Caki2 (cell line): ENCODE results near the gene FAM193A. TPM values are rescaled to one million over a fixed set of nuclear protein-coding genes. Genes with fewer than 3 reads are reported as not detected.
"Not testable (repeated sequence)": the region's sequence is repeated elsewhere in the genome, so short reads cannot be mapped to it uniquely, and the experiment has no call there.

ENCODE experiments used
- DNase-seq: peaks from one replicate; pipeline ENCODE4 v3.0.0-alpha.2; 2015; ENCODE audit warnings: low read depth
- in situ Hi-C: cut with HindIII; loops from 2 replicates; pipeline ENCODE4 v1.10.0; 2016; ENCODE audit warnings: low sequenced_read_pairs, low pct_unique_long_range_greater_than_20kb, mixed read lengths
- total RNA-seq: library from RNA; depleted of rRNA; stranded (reverse); fragments of >200 nt; shearing (Covaris generic); gene quantifications from 2 replicates; pipeline ENCODE4 v1.2.3, GENCODE V29; 2014; ENCODE audit warnings: low replicate concordance

FAM193A gene
- total RNA-seq, 1 experiment from 2014 or later: 5.0 TPM

DNA sequence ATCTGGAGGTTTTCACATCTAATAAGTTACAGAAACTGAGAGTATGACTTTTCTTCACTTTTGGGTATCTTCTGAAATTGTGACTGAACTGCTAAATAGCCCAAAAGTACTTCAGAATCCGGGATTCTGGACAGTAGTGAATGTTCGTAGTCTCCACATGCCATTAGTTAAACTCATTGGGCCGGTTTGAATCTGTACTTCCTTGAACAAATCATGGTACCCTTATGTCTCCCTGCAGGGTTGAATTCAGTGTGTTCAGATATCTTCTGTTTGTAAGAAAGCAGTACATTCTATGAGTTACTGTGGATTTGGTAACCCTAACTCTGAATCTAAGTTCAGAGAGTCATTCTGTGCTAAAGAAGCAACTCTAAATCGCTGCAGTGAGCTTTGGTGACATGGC, 33.6 kb downstream of the FAM193A start:
- no peak for DNase-seq
- in situ Hi-C loops: no loop called here

DNA sequence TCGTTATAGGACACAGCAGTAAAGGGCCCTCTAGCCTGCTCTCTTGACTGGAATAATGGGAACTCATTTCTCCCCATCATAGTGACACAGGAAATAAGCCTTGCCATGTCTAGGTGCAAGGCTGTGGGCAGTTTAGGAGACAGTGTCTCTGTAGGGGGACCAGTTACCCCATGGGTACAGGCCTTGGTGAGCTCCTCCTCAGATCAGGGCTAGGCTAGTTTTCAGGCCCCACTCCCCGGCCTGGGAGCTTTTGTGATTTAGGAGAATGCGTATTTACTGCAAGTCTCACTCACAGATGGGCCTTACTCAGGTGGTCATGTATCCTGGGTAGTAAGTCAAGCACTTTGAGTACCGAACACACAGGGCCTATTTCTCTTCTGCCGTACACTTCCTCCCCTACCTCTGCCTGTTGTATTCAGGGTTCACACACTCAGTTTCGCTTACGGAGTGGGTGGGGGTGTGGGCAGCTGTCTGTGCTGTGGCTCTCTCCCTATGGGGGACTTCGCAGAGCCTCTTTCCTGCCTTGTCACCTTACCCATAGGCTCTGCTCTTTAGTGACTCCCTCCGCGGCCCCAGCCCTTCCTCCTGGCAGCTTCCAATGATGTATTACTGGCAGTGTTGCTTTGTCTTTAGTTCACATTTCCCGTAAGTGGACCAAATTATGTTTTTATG, 34.2 kb downstream of the FAM193A start:
- DNase-seq: no peak
- in situ Hi-C loops: no loop called here

DNA sequence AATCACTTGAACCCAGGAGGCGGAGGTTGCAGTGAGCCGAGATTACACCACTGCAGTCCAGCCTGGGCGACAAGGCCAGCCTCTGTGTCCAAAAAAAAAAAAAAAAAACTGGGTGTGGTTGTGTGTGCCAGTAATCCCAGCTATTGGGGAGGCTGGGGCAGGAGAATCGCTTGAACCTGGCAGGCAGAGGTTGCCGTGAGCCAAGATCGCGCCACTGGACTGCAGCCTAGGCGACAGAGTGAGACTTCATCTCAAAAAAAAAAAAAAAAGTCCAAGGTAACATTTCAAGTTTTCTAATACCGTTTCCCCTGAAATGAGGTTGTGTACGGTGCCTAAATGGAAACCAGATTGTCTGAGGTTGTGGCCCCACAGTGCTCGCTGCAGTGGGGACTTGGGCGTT, 35.6 kb downstream of the FAM193A start:
- DNase-seq: no peak
- in situ Hi-C loops: no loop called here

DNA sequence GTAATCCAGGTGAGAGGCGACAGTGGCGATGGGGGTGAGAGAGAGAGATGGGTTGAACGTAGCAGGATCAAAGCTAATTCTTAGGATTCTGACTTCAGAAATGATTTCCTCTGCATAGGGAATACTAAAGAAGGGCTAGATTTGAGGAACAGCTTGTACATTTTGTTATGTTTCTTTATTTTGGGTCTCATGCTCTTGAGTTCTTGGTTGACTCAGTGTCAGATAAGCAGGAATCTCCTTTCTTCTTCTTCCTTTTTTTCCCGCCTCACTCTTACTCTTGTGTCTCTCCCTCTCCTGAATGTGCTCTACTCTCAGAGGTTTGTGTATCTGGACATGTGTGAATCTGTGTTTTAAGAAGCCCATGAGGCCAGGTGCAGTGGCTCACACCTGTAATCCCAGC, 36.4 kb downstream of the FAM193A start:
- in situ Hi-C loops: no loop called here
- DNase-seq: no peak

DNA sequence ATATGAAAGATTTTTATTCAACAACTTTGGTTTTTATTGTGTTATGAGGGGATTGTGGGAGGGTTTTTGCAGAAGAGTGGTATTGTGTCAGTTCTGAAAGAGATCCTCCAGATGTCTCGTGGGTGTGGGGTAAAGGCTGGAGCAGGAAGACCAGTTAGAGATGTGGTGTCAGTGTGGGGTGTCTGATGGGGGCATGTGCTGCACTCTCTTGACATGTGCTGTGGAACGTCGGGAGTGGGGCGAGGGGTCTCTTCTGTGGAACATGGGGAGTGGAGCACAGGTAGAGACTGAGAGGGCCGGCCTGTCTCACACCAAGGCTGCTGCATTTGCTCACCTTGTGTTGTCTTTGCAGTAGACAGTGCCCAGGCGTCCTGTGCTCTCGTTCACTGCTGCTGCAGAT, 37.6 kb downstream of the FAM193A start:
- in situ Hi-C loops: no loop called here
- no peak for DNase-seq

DNA sequence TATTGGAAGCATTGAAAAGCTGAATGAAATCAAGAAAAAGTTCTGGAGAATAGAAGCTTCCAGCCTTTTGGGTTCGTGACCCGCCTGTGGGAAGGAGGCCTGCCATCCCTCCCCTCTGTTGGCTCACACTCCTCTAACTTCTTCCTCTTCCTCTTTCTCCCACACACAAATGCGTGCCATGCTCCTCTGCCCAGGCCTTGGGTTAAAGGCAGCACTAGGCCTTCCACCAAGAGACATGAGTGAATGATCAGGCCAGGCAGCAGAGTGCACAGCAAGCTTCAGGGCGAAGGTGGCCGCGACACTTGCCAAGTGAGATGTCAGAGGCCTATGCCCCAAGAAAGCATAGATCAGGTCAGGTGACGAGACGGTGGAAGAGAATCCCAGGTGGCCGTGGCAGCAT, 38.4 kb downstream of the FAM193A start:
- no peak for DNase-seq
- in situ Hi-C loops: no loop called here

DNA sequence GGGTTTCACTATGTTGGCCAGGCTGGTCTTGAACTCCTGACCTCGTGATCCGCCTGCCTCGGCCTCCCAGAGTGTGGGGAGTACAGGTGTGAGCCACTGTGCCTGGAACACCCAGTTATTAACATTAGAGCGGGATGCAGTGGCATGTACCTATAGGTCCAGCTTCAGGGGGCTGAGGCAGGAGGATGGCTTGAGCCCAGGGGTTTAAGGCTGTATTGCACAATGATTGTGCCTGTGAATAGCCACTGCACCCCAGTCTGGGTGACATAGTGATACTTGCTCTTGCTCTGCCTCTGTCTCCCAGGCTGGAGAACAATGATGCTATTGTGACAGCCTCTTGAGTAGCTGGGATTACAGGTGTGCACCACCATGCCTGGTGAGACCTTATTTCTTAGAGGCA, 39.8 kb downstream of the FAM193A start:
- in situ Hi-C loops: no loop called here
- no peak for DNase-seq

DNA sequence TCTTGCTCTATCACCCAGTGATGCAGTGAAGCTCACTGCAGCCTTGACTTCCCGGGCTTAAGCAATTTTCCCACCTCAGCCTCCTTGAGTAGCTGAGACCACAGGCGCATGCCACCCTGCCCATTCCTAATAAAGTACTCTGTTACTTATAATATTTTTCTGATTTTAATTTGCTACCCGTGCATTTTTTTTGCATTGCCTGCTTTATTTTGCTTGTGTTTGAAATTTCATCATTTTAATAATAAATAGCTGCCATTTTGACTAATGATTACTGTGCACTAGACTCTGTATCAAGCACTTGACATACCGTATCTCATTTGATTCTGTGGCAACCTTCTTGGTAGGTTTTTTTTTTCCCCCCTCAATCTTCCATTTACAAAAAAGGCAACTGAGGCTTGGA, 41.7 kb downstream of the FAM193A start:
- in situ Hi-C loops: no loop called here
- DNase-seq: no peak

DNA sequence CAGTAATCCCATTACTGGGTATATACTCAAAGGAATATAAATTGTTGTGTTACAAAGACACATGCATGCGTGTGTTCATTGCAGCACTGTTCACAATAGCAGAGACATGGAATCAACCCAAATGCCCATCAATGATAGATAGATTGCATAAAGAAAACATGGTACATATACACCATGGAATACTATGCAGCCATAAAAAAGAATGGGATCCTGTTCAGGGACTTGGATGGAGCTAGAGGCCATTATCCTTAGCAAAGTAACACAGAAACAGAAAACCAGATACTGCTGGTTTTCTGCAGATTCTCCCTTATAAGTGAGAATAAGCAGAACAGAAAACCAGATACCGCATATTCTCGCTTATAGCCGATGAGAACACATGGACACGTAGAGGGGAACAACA, 43.5 kb downstream of the FAM193A start:
- DNase-seq: no peak
- in situ Hi-C loops: no loop called here

DNA sequence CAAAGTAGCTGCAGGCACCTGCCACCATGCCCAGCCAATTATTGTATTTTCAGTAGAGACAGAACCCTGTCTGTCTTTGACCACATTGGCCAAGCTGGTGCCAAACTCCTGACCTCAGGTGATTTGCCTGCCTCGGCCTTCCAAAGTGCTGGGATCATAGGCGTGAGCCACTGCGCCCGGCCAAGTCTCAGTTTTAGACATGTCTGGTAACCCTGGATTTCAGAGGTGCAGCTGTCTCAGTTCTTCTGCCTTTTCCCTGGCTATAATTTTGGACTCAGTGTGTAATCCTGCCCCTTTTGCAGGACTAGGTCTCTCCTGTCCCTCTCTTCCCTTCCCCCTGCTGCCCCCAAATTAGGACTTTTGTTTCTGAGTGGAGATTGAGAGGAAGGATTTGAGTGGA, 46.6 kb downstream of the FAM193A start:
- no peak for DNase-seq
- in situ Hi-C loops: no loop called here

DNA sequence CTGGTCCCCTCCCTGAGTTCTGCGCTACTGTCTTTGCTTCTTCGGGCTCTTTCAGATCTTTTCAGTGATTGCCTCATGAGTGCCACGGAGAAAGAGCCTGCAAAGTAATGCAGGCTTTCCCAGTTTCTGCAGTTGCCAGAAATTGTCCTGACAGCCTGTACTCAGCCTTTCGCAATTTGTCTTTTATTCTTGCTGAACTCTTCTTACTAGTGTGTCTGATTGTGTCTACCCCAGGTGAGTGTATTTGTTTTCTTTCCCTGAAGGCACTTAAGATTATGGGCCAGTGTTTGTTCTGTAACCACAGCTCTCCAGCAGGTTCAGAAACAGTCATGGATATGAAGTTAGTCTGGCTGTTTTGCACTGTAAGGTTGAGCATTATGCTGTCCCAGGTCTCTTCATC, 47.1 kb downstream of the FAM193A start:
- peak; percentile 23 for DNase-seq
- in situ Hi-C loops: no loop called here

DNA sequence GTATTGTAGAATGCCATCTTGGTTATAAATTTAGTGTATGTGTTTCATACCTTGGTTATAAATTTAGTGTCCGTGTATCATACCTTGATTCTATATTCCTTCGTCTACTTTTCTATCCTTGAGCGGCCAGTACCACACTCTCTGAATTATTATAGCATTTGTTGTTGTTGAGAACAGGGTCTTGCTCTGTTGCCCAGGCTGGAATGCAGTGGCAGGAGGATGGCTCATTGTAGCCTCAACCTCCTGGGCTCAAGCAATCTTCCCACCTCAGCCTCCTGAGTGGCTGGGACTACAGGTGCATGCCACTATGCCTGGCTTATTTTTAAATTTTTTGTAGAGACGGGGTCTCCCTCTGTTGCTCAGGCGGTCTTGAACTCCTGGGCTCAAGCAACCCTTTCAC, 50.1 kb downstream of the FAM193A start:
- in situ Hi-C loops: no loop called here
- DNase-seq: no peak

DNA sequence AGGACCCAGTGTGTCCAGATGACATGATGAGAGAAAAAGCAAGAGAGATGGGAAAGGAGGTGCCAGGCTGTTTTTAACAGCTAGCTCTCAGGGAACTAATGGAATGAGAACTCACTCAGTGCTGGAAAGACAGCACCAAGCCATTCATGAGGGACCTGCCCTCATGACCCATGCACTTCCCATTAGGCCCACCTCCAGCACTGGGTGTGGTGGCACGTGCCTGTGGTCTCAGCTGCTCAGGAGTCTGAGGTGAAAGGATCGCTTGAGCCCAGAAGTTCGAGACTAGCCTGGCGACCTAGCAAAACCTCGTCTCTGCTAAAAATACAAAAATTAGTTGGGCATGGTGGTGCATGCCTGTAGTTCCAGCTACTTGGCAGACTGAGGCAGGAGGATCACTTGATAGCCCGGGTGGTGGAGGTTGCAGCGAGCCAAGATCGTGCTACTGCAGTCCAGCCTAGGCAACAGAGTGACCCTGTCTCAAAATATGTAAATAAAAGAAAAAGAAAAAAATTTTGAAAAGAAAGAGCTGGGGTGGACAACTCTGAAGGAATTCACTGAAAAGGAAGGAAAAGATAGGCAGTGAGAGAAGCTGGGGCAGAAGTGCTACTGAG, 50.9 kb downstream of the FAM193A start:
- in situ Hi-C loops: no loop called here
- DNase-seq: no peak

DNA sequence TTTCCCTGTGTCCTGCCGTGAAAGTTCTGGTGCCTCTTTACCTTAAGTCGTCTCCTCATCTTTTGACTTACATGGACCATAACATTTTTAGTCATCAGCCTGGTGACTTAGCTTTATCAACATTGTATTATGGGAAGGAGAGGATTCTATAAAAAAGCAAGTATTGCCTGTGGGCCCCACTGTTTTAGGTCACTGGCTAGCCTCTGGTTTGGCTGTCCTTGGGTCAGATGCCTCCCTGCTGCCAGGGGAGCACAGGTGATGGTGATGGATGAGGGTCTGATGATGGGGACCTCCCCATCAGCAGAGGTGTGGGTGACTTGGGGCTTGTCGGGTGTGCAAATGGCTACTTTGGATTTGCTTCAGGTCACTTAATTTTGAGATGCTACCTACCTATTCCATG, 51.8 kb downstream of the FAM193A start:
- in situ Hi-C loops: no loop called here
- no peak for DNase-seq

DNA sequence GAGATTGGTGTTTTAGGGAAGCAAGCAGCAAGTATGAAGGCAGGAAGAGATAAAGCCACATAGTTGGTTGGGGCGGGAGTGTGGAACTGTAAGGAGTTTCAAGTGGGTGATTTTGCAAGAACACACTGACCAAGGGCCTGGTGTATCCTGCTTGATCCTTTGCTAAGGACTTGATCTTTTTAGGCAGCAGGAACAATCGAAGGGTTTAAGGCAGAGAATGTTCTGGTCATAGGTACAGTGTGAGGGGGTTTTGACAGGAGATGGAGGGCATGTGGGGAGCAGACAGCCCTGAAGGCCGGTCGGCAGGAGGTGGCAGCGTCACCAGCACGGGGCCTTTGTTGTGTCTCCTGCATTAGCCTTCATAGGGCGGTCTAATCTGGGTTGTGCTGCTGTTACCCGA, 54.7 kb downstream of the FAM193A start:
- in situ Hi-C loops: no loop called here
- DNase-seq: no peak

DNA sequence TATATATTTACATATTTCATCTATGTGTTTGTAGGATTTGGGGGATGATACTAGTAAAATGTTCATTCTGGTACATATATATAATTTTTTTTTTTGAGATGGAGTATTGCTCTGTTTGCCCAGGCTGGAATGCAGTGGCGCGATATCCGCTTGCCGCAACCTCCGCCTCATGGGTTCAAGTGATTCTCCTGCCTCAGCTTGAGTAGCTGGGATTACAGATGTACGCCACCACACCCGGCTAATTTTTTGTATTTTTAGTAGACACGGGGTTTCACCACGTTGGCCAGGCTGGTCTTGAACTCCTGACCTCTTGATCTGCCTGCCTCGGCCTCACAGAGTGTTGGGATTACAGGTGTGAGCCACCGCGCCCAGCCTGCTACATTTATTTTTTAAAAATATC, 55.6 kb downstream of the FAM193A start:
- in situ Hi-C loops, DNase-seq: not testable (repeated sequence)

DNA sequence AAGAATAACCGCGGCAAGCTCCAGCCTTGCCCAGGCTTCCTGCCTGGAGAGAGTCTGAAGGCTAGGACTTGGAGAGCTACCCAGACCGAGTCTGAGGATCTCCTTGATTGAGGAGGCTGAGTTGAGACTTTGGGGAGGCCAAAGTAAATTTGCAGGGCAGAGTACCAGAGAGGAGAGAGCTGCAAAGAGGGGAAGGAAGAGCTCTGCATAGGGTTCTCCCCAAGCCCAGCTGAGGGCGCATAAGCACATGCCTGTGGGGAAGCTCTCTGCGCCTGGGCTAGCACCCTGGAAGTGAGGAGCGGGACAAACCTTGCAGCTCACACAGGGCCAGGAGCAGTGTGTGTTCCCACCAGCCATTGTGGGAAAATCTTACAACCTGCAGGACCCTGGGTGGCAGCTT, 56.1 kb downstream of the FAM193A start:
- DNase-seq: no peak
- in situ Hi-C loops: no loop called here

DNA sequence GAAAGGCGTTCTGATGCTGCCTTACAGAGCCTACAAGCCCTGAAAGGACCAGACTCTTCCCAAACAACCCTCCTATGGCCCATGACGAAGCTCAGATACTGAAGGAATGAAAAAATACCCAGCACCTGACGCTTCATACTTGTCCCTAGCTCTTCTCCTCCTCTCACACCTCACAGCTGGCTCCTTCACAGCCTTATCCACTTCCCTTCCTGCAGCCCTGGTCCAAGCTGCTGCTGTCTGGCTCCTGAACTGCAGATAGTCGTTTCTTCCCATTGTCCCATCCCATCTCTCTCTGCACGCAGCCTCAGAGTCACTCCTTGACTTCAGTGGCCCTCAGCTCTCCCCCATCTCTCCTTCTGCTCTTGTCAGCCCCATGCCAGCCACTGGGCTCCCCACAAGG, 56.6 kb downstream of the FAM193A start:
- DNase-seq: no peak
- in situ Hi-C loops: no loop called here

DNA sequence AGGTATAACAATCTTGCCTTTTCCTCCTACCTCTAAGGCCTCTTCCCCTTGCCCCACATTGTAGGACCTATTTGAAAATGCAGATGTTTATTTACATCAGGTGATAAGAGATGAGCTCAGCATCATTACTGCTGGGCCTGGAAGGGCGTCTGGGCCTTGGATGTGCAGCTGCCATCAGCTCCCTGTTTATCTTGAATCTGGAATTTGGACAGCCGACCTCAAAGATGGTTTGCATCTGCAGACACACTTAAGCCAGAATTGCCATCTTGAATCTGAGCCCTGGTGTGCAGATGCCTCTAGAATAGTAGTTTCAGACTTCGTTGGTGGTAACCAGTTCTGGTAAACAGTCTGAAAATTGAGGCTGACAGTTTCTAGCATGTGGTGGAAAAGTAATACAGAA, 59.0 kb downstream of the FAM193A start:
- no peak for DNase-seq
- in situ Hi-C loops: no loop called here

DNA sequence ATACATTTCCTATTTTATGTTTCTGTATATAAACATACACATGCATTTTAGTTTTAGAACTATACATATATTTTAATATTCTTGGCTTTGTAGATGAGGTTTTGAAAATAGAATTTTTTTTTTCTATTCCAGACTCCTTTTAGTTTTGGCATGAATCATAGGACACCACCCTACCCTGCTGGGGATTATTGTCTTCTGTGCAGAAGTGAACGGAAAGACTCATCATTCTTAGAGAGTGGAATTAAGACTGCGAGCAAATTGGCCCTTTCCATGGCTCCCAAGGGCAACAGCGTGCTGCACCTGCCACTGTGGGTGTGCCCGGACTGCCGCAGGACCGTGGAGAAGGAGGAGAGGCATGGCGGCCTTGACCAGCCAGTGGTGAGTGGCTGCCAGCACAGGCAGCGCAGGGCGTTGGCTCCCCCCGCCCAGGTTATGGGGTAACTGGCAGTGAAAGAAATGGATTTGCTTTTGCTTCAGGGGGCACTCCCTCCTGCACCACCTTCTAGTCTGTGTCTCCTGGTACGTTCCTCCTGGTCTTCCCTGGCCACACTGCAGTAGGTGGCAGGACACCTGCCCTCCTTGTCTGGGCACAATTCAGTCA, 59.6 kb downstream of the FAM193A start:
- in situ Hi-C loops: no loop called here
- no peak for DNase-seq
